Aorta (tissue), 5 donors: Measurements from ENCODE around the gene ADAR. TPM values are rescaled to one million over a fixed set of nuclear protein-coding genes. Genes with fewer than 3 reads are reported as not detected.

ENCODE experiments used
- ATAC-seq: fragments of 200-7000 bp; cut with Tn5 transposase; one replicate; pipeline ENCODE4 v1.9.1; 2022; ENCODE audit warnings: moderate library complexity; ENCODE audit not compliant: low FRiP score
- DNase-seq, 2 donors: peaks; one replicate each; pipeline ENCODE4 v3.0.0-alpha.2; 2020
- H3K27ac ChIP-seq, 2 donors: one replicate each; pipeline ENCODE4 v1.5.1; 2013; ENCODE audit warnings: low read length in 2 of 2, mild to moderate bottlenecking in 2 of 2, moderate library complexity in 2 of 2, control low read depth in 1 of 2, inconsistent platforms in 1 of 2, low read depth in 1 of 2
- H3K27me3 ChIP-seq, 2 donors: one replicate each; pipeline ENCODE4 v1.6.1; 2013; ENCODE audit warnings: control low read depth in 1 of 2, low read length in 1 of 2, mild to moderate bottlenecking in 1 of 2, moderate library complexity in 1 of 2; ENCODE audit not compliant: insufficient read depth in 2 of 2, control insufficient read depth in 1 of 2
- H3K36me3 ChIP-seq, 2 donors: one replicate each; pipeline ENCODE4 v1.6.1; 2013; ENCODE audit warnings: control low read depth in 1 of 2, low read length in 1 of 2, mild to moderate bottlenecking in 1 of 2; ENCODE audit not compliant: insufficient read depth in 2 of 2, control insufficient read depth in 1 of 2
- H3K4me1 ChIP-seq, 2 donors: one replicate each; pipeline ENCODE4 v1.6.1; 2013; ENCODE audit warnings: low read length in 2 of 2, control low read depth in 1 of 2, mild to moderate bottlenecking in 1 of 2, moderate library complexity in 1 of 2; ENCODE audit not compliant: insufficient read depth in 2 of 2, control insufficient read depth in 1 of 2
- H3K4me3 ChIP-seq, 2 donors: one replicate each; pipeline ENCODE4 v1.5.1; 2013; ENCODE audit warnings: low read length in 2 of 2, control low read depth in 1 of 2, mild to moderate bottlenecking in 1 of 2
- H3K9me3 ChIP-seq: one replicate; pipeline ENCODE4 v1.6.1; 2013; ENCODE audit warnings: mild to moderate bottlenecking, low read length; ENCODE audit not compliant: control insufficient read depth
- WGBS, 2 donors: extraction: QIAGEN DNeasy Blood & Tissue Kit; methylation state at CpG; one replicate each; pipeline ENCODE4 v1.1.7; 2013; 5-methylcytosine and 5-hydroxymethylcytosine counted together
- intact Hi-C, 2 donors: fragments of 100-400 bp; cut with DNase I; formaldehyde crosslinking; loops; one replicate each; pipeline versions ENCODE4 v1.14.2 to v1.15.0; 2022
- polyA plus RNA-seq, 2 donors: library from polyadenylated mRNA; stranded (reverse); fragments of 200-250 nt; gene quantifications; one replicate each; pipeline ENCODE4 v1.2.3, GENCODE V29; 2013
- total RNA-seq, 2 donors: library from RNA; stranded (reverse); fragmentation: NEBNext Ultra II Directional; extraction: Animal tissue kit (Norgen Biotek cat#: 25700); gene quantifications; one replicate each; pipeline ENCODE4 v1.2.1, GENCODE V29; 2021
- donor health status: healthy with polysubstance abuse.
- donor health status: Bipolar disorder and iron deficiency.
- donor health status: DM: no; HTN: no; CAD: no.
- donor health status: DM: no; HTN: no; CAD: no.
- donor health status: DM: yes; HTN: yes; CAD: no.

Gene ADAR
- total and polyA plus RNA-seq, 4 donors: 22.9 to 138 (median 79.4) TPM

- DNase-seq (no peak), ATAC-seq (no peak)
- Histone ChIP-seq H3K27me3 (no peaks in the 10 kb centered on the region), H3K36me3 (peaks cover 9 to 29% of the 10 kb centered on the region in 2 donors), H3K27ac (no peak overlapping the region), H3K4me3 (no peak overlapping the region), H3K4me1 (peaks cover 2 to 4% of the 10 kb centered on the region in 2 donors), H3K9me3 (no peaks in the 10 kb centered on the region)
- intact Hi-C loops: no loop called here
- WGBS, 2 donors: 87 to 92% methylated on average over 4 of the region's 4 CpGs
These were observed 56.5 kb downstream of the ADAR start for GRCh38 chr1:154551474-154551873.

DNA sequence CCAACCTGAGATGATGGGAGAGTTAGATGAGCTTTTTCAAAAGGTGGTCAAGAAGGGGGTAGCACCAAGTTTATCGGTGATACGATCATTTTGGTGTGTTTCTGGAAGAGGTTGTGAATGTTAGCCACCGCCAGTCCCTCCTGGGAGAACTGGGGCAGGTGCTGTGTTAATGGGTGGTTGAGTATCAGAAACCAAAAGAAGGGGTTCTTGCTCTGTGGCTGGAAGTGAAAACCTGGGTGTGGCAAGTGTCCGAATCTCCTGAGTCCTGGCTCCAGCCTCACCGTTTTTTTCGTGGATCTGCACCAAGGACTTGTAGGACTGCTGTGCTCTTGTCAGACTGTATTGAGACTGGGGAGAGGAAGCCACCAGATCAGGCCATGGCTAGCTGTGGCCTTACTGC lies 57.3 kb downstream of the ADAR start:
- H3K4me3 ChIP-seq: no peak overlapping the region
- no peak overlapping the region for H3K27ac ChIP-seq
- intact Hi-C loops: no loop called here
- H3K36me3 ChIP-seq: peaks cover 9 to 29% of the 10 kb centered on the region in 2 donors
- no peak for ATAC-seq
- H3K4me1 ChIP-seq: no peaks in the 10 kb centered on the region
- 69 to 77% methylated on average over 6 of the region's 6 CpGs for WGBS, 2 donors
- no peak for DNase-seq
- H3K9me3 ChIP-seq: no peaks in the 10 kb centered on the region
- H3K27me3 ChIP-seq: no peaks in the 10 kb centered on the region

- Histone ChIP-seq H3K36me3 (peaks cover 9 to 25% of the 10 kb centered on the region in 2 donors), H3K4me1 (no peaks in the 10 kb centered on the region), H3K4me3 (no peak overlapping the region), H3K27me3 (no peaks in the 10 kb centered on the region), H3K27ac (no peak overlapping the region), H3K9me3 (no peaks in the 10 kb centered on the region)
- ATAC-seq (no peak), DNase-seq (no peak)
- 45 to 50% methylated on average over 5 of the region's 5 CpGs for WGBS, 2 donors
- intact Hi-C loops: no loop called here
These were observed 57.9 kb downstream of the ADAR start for GRCh38 chr1:154550070-154550469.

DNA sequence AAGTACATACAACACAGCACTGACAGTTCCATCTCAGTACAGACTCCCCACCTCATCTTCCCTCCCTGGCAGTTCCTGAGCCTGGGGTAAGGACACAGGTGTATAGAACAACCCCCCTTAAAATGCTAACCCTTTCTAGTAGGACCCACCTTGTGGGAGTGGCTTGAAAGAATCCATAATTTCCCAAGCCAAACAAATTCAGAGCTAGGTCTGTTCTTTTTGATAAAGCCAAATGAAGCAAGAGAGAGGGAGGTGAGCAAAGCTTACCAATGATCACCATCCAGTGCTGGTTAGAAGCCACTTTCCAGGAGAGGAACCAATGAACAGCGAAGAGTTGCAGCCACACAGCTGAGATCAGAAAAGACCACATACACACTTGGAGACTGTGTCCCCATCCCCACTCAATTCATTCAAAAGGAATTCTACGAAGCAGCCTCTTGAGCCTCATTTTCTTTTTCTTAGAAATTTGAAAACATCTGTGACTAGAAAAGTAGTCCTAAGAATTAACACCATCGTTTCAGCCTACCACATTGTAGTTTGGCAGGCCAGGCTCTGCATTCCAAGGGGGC lies 58.7 kb downstream of the ADAR start:
- 73% methylated on average over 3 of the region's 3 CpGs for WGBS, 2 donors
- Histone ChIP-seq H3K9me3 (no peaks in the 10 kb centered on the region), H3K27ac (no peak overlapping the region), H3K36me3 (peaks cover 4 to 22% of the 10 kb centered on the region in 2 donors), H3K4me1 (no peaks in the 10 kb centered on the region), H3K4me3 (no peak overlapping the region), H3K27me3 (no peaks in the 10 kb centered on the region)
- intact Hi-C loops: loop anchor here in 1 of 2 donors (5.0 kb wide), 2 partner anchors 67 to 142 kb away; partner anchors contain the start of gene IL6R
- DNase-seq (no peak), ATAC-seq (no peak)

DNA sequence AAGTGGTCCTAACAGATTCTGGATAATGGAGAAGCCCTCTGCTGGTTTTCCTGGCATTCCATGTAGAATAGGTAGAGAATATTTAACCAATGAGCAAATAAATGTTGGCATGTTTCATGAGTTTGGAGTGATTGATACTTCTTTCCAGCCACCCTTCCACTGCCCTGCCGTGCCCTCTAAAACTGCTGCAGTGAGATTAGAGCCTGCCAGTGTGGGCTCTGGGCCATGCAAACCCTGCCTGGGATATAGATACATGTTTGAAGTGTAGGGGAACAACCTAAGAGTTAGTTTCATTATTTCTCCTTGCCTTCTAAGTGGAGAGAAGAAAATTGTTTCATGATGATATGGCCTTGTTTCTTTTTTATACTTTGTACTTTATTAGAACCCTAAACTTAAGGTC lies 60.0 kb downstream of the ADAR start:
- H3K36me3 ChIP-seq: peaks cover 4 to 18% of the 10 kb centered on the region in 2 donors
- H3K4me3 ChIP-seq: no peak overlapping the region
- H3K27ac ChIP-seq: no peak overlapping the region
- intact Hi-C loops: loop anchor here in 1 of 2 donors (5.0 kb wide), 2 partner anchors 66 to 141 kb away; partner anchors contain the start of gene IL6R
- WGBS, 2 donors: 0 to 3% methylated on average over 1 of the region's 1 CpG
- ATAC-seq (no peak), DNase-seq (no peak)
- H3K9me3 ChIP-seq: no peaks in the 10 kb centered on the region
- no peaks in the 10 kb centered on the region for H3K4me1 ChIP-seq
- no peaks in the 10 kb centered on the region for H3K27me3 ChIP-seq

DNA sequence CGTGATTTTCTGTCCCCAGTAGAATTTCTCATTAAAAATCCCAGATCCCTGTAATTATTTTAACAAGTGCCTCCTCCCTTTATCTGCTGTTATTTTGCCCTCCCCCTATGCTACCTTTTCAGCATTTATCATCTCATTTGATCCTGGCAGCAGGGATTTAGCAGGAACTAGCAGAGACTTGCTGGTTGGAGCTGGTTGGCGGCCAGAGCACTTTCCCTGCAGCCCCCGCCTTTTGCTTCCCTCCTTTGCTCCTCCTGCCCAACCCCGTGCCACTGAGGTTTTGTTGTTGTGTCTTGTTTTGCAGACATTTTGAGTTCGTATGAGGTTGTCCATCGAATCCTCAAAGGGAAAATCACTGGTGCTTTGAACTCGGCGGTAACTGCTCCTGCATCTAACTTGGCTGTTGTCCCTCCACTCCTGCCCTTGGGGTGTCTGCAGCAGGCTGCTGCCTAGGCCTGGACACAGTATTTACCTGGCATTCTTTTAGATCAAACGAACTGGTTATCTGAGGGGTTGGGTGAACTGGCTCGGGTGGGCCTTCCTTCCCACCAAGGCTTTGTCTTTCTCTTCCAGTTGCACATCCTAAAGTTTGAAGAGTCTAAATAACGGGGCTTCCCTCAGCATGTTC lies 60.8 kb downstream of the ADAR start:
- Histone ChIP-seq H3K9me3 (no peaks in the 10 kb centered on the region), H3K36me3 (peaks cover 4 to 15% of the 10 kb centered on the region in 2 donors), H3K27me3 (no peaks in the 10 kb centered on the region), H3K4me3 (no peak overlapping the region), H3K27ac (no peak overlapping the region), H3K4me1 (no peaks in the 10 kb centered on the region)
- DNase-seq (no peak), ATAC-seq (no peak)
- intact Hi-C loops: loop anchor here in 1 of 2 donors (5.0 kb wide), 2 partner anchors 65 to 140 kb away; partner anchors contain the start of gene IL6R
- 76 to 77% methylated on average over 11 of the region's 11 CpGs for WGBS, 2 donors

DNA sequence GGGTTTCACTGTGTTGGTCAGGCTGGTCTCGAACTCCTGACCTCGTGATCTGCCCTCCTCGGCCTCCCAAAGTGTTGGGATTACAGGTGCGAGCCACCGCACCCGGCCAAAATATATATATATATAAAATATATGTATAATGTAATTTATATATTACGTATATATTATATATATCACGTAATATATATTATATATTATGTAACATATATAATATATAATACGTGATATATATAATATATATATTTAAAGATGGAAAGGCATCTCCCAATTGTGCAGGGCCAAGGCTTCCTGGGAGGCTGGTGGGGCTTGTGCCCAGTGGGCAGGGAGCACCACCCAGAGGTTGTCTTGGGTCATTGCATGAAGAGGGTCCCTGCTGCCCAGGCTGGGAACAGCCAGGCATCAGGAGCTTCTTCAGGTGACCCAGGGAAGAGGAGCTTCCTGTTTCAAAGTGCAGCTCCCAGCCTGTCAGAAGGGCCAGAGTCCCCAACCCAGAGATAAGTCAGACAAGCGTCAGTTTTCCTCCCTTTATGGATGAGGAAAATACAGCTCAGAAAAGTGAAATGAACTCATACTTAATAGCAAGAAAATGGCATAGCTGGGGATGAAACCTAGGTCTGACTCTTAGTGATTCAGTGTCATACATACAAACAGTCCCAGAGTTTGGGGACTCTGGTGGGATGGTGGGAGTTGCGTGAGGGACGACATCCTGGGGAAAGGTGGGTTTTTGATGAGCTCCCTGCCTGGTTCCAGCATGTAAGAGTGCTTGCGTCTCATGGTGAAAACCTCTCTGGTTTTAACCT lies 61.5 kb downstream of the ADAR start:
- H3K4me1 ChIP-seq: no peaks in the 10 kb centered on the region
- no peaks in the 10 kb centered on the region for H3K9me3 ChIP-seq
- H3K4me3 ChIP-seq: no peak overlapping the region
- peak in 1 of 2 donors; percentile 66 for DNase-seq
- intact Hi-C loops: loop anchor here in 1 of 2 donors (5.0 kb wide), 2 partner anchors 64 to 139 kb away; partner anchors contain the start of gene IL6R
- ATAC-seq: no peak
- WGBS, 2 donors: 84 to 87% methylated on average over 13 of the region's 13 CpGs
- peaks cover 0 to 8% of the 10 kb centered on the region in 2 donors for H3K36me3 ChIP-seq
- no peaks in the 10 kb centered on the region for H3K27me3 ChIP-seq
- no peak overlapping the region for H3K27ac ChIP-seq

GRCh38 chr1:154541231-154541630 lies 66.8 kb downstream of the ADAR start:
- no peaks in the 10 kb centered on the region for H3K9me3 ChIP-seq

More at GRCh38 chr1:154541231-154541630, 66.8 kb downstream of the ADAR start:
- intact Hi-C loops: no loop called here
- ATAC-seq (no peak), DNase-seq (no peak)
- Histone ChIP-seq H3K27me3 (no peaks in the 10 kb centered on the region), H3K36me3 (no peaks in the 10 kb centered on the region), H3K4me3 (no peak overlapping the region), H3K4me1 (no peaks in the 10 kb centered on the region), H3K27ac (no peak overlapping the region)
- WGBS, 2 donors: 35 to 40% methylated on average over 6 of the region's 6 CpGs
